NCI-H524 treated with DMSO at 0.1 percent for 48 hours (cell line): ENCODE measurements around the gene LSM3.

Source experiments
- DNase-seq: peaks from one replicate; lab custom pipeline; 2025; lab: John Stamatoyannopoulos, UW

LSM3 gene

DNA sequence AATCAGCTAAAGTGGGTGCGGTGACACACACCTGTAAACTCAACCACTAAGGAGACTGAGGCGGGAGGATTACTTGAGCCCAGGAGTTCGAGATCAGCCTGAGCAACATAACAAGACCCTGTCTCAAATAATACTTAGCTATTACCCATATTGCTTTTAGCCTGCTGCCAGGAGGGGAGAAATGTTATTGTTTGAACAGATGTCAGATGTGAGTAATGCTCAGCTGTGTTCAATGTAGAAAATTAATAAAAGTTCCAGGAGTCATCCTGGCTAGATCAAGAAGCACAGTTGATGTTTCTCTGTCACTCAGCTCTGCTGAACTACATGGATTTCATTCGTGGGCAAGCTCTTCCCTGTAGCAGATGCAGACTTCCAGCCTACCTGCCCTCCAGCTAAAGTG is 22.2 kb downstream of the LSM3 start:
- DNase-seq: no peak

DNA sequence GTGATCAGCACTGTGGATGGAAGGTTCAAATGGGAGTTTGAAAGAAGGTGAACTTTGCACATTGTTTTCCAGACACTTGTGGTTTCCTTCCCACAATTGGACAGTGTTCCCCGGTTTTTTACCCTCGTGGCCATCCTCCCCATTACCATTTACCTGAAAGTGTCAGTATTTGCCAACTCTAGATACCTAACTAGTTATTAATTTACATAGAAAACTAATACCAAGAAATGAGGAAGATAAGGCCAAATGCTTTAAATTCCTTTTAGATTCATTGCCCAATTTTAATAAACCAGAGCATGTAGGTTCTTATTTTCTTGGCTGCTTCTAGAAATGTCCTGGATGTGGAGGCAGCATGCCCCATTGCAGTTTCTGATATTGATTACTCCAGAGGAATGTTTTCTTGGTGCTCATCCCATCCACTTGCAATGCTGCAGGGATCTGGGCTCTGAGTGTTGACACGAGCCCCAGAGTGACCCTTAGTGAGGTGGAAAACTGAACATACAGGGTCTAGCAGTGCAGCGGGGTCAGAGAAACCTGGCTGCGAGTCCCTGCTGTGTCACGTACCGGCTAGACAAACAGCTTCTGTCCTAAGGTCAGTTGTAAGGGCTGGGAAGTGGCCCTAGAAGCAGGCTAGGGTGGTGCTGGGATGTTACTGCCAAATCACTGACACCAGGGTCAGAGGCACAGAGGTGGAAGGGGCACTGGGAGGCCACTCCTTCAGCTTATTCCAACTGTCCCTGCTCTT is 23.5 kb downstream of the LSM3 start:
- DNase-seq: no peak

DNA sequence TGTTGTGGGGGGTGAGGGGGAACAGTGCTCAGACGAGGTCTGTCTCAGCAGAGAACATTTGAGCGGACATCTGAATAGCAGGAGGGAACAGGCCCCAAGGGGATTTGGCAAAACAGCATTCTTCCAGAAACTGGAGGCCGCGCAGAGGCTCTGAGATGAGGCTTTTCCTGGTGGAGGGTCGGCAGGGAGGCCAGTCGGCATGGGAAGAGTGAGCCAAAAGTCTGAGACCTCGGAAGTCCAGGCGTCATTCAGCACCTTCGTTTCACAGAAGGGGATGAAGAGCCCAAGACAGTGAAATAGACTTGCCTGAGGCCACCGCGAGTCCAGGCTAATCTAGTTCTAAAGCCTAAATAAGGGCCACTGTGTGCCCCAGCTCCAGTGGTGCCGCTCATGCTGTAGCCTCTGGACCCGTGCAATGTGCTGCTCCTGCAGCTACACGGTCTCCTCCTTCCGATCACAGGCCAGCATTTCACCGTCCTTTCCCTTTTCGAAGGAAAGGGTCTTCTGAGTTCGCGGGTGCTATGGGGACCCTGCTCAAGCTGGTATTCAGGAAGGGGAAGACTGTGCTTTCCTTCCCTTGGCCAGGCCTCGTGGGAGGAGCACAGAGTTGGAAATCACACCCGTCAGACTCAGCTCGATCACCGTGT is 24.4 kb downstream of the LSM3 start:
- no peak for DNase-seq

DNA sequence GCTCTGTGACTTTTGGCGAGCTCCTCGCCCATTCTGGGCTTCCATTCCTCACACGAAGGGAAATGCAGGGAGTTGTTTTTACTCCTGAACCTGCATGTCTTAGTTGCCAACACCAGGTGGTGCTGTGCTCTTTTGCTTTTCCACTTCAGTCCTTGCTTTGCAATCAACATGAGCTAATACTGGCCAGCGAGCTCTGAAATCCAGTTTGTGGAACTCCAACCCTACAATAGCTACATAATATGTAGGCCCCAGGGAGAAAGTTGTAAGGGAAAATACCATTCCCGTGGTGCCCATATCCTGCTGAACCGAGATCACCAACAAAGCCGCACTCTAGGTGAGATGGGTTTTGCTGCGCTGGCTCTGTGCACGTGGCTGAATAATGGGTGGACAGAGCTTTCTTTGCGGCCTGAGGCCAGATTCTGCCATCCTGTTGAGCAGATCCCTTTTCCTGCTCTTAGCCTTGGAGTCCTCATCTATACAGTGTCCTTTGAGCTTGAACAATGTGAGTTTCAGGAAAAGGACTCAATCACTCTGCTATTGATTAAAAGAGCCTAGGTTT is 25.0 kb downstream of the LSM3 start:
- DNase-seq: no peak

- DNase-seq: no peak
These were observed 26.1 kb downstream of the LSM3 start for GRCh38 chr3:14204515-14205284.

DNA sequence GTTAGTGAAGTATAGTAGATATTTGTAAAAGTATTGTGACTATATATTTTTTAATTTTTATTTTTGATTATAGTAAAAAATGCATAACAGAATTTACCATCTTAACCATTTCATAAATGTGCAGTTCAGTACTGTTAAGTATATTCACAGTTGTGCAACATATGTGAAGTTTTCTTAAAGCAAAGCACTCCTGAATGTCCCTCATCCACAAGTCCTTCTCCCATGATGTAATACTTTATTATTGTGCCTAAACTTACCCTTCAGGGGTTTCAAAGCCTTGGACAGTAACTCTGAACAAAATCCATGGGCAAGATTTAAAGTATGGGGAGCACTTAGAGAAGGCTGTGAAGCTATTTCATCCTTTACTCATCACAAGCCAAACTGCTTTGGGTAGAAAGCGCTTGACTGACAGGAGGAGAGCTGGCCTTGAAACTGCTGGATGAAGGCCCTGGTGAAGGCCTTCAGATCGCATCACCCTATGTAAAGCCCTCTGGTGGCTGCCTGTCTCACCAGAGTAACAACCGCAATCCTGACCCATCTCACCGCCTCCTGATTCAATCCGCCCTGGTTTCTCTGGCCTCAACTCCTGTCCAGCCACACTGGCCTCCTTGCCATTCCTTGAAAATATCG is 28.0 kb downstream of the LSM3 start:
- DNase-seq: no peak

DNA sequence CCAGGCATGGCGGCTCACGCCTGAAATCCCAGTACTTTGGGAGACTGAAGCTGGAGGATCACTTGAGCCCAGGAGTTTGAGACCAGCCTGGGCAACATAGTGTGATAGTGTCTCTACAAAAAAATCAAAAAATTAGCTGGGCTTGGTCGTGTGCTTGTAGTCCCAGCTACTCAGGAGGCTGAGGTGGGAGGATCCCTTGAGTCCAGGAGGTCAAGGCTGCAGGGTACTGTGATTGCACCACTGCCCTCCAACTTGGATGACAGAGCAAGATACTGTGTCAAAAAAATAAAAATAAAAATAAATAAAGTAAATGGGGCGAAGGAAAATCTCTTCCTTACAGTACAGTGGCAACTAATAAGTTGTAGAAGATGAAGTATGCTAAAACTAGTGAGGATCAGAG is 29.6 kb downstream of the LSM3 start:
- no peak for DNase-seq

DNA sequence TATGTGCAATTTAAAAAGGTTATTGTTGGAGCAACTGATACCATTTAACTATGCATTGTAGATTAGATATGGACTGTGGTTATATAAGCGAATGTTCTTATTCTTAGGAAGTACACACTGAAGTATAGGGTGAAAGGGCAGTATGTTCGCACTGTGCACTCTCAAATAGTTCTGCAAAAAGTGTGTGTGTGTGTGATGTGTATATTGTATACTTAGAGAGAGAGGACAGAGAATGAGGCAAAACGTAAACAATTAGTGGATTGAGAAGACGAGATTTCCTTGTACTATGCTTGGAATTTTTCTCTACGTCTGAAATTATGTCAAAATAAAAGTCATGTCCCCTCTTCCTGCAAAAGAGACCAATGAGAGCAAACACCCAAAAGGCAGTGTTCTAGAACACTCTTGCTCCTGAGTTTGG is 30.4 kb downstream of the LSM3 start:
- DNase-seq: no peak

- no peak for DNase-seq
These were observed 31.1 kb downstream of the LSM3 start for GRCh38 chr3:14209581-14210289.

DNA sequence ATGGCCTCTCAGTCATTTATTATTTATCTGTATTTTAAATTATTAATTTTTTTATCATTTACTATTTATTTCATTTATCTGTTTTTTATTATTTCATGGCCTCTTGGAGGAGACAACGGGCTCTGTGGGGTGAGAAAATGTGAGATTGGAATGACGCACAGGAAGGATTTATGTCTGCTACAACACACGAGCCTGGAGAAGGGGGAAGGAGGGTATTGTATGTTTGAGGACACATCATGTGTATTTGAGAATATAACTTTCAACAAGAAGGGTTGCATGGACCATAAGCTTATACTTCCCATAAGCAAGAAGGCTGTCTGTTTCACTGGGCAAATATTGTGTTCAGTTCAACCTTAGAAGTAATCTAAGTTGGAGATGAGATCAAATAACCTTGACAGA is 31.7 kb downstream of the LSM3 start:
- DNase-seq: no peak

- no peak for DNase-seq
These were observed 32.4 kb downstream of the LSM3 start for GRCh38 chr3:14210843-14211594.

DNA sequence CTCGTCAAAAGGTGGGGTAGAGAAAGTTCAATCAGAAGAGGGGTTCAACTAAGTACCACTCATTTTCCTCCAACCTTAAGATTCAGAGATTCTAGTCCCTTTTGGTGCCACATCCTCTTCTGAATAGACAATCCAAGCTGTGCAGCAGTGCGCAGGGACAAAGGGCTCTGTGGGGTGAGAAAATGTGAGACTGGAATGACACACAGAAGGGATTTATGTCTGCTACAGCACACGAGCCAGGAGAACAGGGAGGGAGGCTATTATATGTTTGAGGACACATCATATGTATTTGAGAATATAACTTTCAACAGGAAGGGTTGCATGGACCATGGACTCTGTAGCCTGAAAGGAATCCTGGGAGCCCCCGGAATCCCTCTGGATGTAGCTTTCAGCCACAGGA is 33.0 kb downstream of the LSM3 start:
- DNase-seq: no peak

GRCh38 chr3:14212032-14212431 is 33.4 kb downstream of the LSM3 start:
- DNase-seq: no peak

DNA sequence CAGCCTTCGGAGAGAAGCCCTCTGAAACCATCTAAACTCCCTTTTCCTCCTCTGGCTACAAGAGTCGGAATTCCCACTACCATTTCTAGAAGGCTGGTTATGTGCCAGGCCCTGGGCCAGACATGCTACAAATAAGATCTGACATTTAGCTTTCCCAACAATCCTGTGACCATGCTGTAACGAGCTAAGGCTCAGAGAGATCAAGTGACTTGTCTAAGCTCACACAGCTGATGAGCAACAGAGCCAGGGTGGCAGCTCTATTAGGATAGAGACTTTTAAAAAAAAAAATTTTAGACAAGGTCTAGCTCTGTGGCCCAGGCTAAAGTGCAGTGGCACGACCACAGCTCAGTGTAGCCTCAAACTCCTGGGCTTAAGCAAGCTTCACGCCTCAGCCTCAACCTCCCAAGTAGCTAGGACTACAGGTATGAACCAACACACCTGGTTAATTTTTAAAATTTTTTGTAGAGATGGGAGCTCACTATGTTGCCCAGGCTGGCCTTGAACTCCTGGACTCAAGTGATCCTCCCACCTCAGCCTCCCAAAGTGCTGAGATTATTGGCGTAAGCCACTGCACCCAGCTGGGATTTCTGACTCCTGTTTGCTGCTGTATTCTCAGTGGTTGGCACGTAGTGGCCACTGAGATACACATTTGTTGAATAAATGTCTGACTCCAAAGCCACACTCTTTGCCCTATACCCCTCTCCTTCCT is 34.6 kb downstream of the LSM3 start:
- no peak for DNase-seq

- no peak for DNase-seq
These were observed 36.1 kb downstream of the LSM3 start for GRCh38 chr3:14214764-14215163.

DNA sequence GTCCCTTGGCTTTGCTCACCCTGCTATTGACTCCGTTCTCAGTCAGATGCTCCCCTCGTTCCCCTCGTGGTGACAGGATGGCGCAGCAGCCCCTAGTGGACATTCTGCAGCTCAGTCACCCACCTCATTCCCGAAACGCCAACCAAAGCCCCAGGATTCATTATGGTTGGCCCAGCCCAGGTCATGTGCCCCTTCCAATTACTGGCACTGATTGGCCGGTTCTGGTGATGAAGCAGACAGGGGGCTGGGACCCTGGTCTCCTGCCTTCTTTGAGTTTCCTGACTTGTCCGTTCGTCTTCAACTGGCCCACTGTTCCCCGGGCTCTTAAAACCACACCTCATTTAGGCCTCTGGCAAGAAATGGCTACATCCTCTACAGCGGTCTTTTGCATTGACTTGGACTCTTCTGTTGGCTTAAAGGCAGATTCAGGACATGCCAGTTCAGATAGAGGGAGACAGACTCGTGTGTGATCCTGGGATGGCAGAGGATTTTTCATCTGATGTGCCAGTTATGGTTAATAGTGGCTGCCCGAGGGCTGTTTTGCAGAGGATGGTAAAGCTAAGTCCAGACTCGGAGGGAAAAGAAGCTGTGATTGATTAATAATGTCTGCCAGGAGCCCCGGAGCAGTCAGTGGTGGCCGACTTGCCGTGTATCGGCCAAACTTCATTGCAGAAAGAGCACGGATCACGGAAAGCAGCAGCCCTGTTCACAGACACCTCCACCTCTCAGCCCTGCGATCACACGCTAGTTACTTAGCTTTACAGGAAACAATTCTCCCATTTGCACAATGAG is 37.8 kb downstream of the LSM3 start:
- DNase-seq: no peak

- DNase-seq: no peak
These were observed 39.7 kb downstream of the LSM3 start for GRCh38 chr3:14218355-14218754.

DNA sequence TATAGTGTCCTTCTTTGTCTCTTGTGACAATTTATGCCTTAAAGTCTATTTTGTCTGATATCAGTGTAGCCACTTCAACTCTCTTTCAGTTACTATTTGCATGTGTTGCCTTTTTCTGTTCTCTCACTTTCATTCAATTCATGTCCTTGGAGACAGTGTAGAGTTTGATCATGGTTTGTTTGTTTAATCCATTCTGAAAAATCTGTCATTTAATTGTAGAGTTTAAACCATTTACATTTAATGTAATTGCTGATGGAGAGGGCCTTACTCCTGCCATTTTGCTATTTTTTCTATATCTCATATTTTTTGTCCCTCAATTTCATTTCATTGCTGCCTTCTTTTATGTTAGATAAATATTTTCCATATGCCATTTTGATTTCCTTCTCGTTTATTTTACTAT is 42.3 kb downstream of the LSM3 start:
- DNase-seq: no peak

DNA sequence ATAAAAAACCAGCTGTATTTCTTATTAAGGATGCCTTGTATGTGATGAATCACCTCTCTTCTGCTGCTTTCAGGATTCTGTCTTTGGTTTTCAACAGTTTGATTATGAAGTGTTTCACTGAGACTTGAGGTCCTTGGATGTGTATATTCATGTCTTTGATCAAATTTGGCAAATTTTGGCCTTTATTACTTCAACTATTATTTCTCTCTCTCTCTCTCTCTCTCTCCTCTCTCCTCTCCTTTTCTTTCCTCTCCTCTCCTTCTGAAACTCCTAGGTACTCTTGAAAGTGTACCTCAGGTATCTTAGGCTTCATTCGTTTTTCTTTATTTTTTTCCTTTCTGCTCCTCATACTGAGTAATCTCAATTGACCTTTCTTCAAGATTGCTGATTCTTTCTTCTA is 43.3 kb downstream of the LSM3 start:
- DNase-seq: no peak

- DNase-seq: no peak
These were observed 43.8 kb downstream of the LSM3 start for GRCh38 chr3:14222457-14222856.
